HG03521 (cell line): ENCODE measurements around the gene ERP44.
A peak's percentile ranks its signal among the peaks of the same experiment; 100 is the strongest.
"Not testable (repeated sequence)": the region's sequence is repeated elsewhere in the genome, so short reads cannot be mapped to it uniquely, and the experiment has no call there.

ENCODE experiments used
- ATAC-seq: cut with Tn5 transposase; IDR thresholded peaks from one replicate; pipeline ENCODE4 v1.9.1; 2021; ENCODE audit warnings: mild to moderate bottlenecking, moderate library complexity; ENCODE audit not compliant: unreplicated experiment

The ERP44 gene

DNA sequence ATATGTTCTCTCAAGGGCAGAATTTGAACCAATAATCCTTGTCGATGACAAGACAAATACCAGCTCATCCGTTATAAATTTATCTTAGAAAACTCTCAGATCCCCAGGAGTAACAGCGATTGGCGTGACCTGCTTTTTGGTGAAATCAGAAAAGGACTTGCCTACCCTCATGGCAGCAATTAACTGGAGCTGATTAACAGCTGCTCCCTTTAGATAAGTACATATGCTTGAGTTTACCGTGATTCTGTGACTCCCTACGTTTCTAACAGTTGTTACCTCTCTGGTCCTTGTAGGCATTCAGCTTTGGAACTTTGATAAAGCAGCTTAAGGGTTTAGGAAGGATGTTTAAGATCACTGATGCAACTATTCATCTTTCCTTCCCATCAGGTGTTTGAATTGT is 2.8 kb upstream of the ERP44 start:
- ATAC-seq, result no peak

DNA sequence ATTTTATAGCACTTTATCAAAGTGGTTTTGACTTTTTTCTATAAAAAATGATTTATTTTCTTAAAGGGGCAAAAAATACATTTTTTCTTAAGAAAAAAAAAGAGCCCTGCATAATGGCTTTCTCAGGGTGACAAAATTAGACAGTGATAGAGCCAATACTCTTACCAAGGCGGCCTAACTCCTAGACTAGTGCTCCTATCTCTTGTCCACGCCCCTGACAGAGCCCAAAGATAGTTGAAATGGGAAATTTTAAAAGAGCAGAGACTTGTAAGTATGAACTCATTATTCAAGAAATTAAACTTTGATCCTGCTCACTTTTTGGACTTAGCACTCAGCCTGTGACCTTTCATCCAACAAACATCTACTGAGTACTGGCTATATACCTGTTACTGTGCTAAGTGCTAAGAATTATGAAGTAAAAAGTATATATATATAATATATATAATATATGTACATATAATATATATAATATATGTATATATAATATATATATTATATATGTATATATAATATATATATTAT is 1.4 kb upstream of the ERP44 start:
- ATAC-seq, result no peak

DNA sequence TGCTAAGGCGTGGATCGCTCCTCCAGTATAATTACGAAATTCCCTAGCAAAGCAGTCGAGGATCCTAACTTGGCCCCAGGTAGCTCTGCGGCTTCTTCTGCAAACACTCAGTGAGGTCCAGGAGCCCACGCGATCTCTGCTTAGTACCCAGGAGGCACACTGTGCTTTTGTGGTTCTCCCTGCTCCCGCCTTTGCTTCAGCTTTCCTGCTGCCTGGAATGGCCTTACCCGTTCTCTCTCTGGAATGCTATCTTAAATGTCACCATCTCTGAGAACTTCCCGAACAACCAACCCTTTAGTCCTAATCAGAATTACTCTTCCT is 882 bp upstream of the ERP44 start:
- ATAC-seq, result no peak

DNA sequence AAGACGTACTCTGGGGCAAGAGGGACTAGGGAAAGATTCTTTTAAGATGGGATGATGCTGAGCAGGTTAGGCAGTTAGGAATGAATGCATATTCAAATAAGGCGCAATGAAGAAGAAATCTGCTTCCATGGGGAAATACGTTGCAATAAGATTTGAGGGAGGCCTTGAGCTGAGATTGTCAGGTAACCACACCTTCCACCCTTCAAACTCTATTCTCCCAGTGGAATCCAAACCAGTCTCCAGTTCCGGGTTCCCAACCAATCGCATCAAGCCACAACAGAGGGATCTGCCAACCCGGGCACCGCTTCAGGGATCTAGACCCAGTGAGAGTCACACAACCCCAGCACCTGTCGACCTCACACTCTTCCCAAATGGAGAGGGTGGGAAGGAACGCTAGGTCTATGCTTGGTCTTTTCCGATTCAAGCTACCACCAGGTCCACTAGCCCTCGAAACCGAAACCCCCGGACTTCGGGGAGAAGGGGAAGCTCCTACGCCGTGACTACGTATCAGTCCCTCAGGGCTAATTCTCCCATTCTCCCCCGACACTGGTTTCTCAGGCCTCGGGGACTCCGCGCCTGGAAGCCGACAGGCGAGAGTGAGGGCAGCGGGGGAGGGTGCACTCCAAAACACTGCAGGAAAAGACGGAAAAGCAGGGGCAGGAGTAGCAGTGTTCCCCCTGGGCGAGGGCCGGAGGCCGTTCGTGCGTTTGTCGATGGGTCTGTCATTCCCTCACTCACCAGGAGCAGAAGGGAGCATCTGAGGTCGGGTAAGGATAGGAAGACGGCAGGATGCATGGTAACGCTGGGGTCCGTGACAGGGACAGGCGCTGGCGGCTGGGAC is 534 bp downstream of the ERP44 start:
- peak; percentile 2 for ATAC-seq

DNA sequence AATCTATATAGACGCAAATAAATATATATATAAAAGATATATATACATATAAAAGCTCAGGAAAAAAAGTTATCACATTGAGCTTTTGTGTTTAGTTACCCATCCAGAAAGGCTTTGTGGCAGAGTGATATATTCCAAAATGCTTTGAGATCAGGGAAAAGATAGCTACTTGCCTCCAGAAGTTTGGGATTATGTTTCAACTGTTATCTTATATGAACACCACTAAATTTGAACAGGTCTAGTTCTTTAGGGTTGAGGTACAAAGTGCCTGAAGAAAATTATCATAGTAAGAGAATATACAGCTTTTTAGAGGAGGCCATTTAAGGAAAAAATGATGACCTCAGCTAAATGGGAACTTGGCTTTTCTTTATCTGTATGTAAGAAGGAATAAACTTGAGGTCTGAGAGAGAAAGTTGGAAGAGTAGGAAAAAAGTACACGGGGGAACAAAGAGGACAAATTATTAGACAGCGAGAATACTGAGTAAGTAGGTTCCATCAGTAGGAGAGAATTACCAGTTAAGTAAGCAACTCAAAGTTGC is 2.4 kb downstream of the ERP44 start:
- no peak for ATAC-seq

DNA sequence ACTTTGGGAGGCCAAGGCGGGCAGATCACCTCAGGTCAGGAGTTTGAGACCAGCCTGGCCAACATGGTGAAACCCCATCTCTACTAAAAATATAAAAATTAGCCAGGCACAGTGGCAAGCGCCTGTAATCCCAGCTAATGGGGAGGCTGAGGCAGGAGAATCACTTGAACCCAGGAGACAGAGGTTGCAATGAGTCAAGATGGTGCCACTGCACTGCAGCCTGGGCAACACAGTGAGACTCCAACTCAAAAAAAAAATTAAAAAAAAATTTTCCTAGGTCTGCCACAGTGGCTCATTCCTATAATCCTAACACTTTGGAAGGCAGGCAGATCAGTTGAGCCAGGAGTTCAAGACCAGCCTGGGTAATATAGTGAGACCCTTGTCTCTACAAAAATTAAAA is 4.4 kb downstream of the ERP44 start:
- not testable (repeated sequence) for ATAC-seq

DNA sequence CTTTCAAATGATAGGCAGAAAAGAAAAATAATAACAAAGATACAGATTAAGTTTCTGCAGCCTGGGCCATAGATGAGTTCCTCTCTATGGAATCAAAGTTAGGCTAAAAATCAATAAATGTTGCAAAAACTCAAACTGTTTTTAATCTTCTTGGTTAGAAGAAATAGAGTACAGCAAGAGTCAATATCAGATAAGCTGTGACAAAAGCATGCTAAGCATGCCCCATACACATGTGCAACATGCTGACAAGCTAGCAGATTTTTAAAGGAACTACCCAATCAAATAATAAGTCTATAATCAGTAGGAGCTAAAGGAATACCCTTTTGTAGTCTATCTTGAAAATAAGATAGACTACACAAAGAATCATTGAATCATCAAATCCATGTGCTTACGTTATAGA is 6.7 kb downstream of the ERP44 start:
- ATAC-seq, result no peak

DNA sequence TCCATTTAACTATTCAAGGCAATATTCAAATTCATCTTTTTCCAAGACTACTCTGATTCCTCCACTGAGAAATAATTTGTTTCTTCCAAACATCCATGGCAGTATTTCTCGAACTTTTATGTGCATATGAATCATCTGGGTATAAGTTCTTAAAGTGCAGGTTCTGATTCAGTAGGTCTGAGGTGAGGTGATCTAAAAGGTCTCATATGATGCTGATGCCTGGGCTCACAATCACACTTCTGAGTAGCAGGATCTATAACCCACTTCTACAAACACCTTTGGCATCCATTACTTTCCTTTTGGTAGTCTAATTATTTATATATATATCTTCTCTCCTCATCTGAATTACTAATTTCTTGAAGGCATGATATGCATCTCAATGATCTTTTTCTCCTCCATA is 7.2 kb downstream of the ERP44 start:
- ATAC-seq, result no peak

DNA sequence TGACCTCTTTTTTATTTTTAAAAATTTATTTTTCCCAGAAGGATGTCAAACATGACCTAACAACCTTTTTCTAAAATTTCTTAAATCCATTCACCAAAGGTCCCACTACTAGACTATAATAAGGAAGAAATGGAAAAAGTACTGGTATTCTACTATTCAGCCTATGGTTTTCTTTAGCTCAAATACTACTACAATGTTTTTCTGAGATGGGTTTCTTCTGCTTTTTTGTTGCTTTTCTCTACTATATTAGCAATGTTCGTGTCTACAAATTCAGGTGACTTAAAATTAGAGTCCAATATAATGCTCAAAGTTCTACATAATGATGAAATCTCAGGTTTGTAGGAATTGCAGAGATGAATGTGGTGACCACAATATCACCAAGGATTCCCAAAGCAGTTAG is 7.9 kb downstream of the ERP44 start:
- ATAC-seq, result no peak

DNA sequence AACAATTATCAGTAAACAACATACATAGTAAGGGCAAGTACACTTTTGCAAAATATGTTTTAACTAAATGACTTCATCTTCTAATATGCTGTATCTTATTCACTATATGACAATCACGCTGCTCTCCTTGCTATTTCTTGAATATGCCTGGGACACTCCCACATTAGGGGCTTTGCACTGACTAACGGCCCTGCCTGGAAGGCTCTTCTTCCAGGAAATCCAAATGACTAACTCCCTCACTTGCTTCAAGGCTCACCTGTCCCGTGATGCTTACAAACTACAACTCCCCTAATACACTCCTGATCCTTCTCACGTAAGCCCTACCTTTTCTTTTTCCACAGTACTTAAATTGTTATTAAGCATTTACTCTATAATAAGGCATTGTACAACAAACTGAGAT is 10.6 kb downstream of the ERP44 start:
- ATAC-seq, result no peak

DNA sequence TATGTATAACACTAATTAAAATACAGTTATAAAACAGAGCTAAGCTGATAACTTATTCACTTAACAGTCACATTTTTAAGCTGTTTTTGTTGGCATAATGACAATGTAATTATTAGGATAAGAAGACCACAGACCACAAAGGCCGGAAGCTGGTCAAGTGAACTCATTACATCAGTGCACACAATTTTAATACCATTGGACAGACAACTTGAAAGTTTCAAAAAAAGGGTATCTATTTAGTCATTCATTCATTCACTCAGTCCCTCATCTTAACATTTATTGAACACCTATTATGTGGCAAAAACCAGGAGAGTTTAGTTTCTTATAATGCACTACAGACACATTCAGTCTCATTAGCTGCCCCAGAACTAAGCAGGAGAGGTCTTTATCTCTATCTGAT is 11.6 kb downstream of the ERP44 start:
- no peak for ATAC-seq

DNA sequence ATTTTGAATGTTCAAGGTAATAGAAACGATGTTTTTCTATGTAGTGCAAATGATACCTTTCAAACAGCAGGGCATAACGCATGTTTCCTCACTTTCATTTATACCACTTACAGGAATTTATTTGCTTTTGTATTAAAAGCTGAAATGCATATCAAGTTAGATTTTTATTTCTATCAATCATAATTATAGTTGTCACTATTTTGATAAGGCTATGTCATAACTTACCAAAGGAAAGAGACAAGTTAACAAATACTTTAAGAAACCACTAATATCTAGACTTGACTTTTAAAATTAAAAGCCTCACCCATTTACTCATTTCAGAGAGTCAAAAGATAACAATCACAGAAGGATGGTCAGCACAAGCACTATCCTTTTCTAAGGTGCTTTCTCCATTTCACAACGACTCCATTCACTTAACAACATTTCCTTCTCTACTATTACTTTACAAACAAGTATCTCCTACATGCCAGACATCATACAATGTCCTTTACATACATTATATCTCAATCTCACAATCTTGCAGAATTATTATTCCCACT is 12.6 kb downstream of the ERP44 start:
- ATAC-seq, result no peak

DNA sequence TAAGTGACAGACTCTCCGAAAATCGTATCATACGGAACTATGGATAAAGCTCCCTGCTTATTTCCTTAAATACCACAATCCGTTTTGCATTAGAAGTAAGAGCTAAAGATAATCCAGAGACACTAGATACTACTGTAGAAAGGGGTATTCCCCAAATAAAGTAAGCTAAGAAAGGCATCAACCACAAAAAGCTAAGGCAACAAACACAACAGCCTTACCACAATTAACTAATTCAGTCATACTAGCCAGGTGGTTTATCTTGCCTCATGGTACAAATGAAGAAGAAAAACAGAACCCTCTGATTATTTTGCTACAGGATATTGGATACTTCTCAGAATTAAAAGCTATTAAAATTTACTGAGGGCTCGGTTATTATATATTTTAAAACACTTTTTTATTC is 14.1 kb downstream of the ERP44 start:
- ATAC-seq, result peak; percentile 71

DNA sequence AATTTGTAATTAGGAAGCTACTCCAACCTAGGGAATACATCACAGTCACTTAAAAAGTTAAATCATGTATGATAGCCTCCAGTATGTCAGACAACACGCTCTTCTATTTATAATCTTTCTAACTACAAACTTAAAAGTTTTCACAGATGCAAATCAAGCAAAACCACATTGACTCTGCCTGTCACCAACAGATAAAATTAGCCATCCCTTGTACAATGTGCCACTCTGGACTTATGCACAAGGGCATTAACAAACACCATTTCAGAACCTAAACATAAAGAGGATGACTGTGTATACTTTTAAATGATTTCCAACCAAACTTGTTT is 14.7 kb downstream of the ERP44 start:
- peak; percentile 46 for ATAC-seq

DNA sequence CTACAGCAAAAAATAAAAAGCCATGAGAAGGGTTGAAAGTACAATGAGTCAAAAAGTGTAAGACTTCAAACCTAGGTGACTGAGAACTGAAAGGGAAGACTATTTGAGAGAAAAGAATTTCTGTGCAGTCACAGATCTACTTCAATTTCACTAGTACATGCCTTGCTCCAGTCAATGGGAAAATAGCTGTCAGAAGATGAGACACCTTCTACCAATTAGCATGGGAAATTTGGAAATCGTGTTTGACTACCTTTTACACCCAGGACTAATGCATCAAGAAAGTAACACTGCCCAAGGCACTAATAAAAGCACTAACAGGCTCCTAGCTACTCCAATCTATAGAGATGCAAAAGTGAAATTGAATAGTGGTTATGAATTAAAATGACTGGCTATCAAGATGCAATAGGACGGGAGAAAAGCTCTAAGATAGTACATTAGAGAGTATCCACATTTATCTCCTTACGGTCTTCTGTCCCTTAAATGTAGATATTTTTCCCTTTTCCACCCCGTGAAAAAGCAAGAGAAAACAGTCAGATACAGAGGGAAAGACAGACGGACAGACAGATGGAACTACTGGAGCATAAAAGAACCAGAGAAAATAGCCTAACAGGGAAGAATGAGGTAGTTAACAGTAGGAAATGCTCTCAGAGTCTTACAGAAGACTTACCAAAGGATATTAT is 15.2 kb downstream of the ERP44 start:
- ATAC-seq, result peak; percentile 33

DNA sequence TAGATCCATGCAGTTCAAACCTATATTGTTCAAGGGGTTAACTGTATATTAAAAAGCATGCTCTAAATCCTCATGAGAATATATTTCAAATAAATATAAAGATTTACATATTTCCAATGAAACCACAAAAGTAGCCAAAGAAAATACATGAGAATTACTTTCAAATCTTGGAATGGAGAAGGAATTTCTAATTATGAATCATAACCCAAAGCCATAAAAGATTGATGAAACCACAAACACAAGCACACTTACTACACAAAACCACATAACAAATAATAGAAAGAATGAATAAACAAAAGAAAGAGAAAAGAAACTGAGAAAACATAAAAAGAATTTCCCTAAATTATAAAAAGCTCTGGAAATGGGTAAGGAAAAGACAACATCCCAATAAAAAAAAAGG is 16.0 kb downstream of the ERP44 start:
- no peak for ATAC-seq

DNA sequence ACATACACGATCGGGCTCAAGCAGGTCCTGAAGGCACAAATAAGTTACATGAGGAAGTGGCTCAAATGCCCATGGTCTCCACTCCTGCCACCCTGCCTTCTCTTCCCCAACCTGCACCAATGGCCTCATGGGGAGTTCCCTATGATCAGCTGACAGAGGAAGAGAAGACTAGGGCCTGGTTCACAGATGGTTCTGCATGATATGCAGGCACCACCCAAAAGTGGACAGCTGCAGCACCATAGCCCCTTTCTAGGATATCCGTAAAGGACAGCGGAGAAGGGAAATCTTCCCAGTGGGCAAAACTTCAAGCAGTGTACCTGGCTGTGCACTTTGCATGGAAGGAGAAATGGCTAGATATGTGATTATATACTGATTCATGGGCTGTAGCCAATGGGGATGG is 22.5 kb downstream of the ERP44 start:
- ATAC-seq, result not testable (repeated sequence)

DNA sequence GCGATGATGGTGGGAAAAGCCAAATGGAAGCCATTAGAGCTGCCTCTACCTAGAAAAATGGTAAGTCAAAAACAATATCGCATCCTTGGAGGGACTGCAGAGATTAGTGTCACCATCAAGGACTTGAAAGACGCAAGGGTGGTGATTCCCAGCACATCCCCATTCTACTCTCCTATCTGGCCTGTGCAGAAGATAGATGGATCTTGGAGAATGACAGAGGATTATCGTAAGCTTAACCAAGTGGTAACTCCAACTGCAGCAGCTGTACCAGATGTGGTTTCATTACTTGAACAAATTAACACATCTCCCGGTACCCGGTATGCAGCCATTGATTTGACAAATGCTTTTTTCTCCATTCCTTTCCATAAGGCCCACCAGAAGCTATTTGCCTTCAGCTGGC is 23.8 kb downstream of the ERP44 start:
- ATAC-seq, result no peak

DNA sequence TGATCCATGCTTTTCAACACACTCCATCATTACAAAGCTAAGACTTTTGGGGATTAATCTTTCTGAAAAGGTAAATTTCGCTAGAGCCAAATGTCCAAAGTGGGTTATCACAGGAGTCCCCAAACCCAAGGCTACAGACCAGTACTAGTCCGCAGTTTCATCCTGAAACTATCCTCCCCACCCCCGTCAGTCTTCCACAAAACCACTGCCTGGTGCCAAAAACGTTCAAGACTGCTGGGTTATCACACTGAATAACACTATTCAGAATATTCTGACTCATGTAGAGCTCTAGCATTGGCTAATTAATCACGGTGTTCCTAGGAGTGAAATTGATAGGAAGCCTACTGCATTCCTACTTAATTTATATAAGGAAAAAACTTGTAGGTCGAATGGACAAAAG is 24.7 kb downstream of the ERP44 start:
- ATAC-seq, result no peak

DNA sequence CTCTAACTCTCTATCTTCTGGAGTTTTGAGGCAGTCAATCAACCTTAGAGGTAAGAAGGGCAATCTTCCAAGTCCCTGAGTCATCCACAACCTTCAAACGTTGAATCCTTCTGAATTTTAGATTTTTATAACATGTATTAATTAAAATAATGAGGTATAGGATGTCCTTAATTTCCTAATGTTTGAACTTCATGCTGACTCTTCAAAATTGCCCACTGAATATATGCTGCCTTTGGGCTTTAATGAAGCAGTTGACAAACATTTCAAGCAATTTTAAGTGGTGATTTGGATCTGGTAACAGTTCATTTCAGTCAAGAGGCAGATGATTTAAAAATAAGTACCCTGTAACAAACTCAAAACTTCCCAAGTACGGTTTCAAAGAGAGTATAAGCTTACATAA is 26.0 kb downstream of the ERP44 start:
- no peak for ATAC-seq

DNA sequence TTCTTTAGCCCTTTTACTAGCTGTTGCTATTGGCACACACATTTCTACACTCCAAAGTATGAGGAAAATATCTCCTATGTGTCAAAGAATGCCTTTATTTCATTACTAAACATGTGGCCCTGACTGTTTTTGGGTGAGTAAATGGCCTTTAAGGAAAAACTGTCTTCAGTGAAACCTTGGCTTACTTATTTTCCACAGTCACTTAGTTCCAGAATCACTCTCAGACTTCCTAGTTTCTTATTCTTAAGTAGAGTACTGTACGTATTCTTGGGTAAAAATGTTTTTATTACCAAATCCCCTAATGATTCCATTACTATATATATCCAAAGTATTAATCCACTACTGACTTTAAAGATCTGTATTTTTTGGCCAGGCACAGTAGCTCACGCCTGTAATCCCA is 27.5 kb downstream of the ERP44 start:
- no peak for ATAC-seq
